ENCODE measurements around the gene SLC26A2. TPM values are rescaled to one million over a fixed set of nuclear protein-coding genes. Genes with fewer than 3 reads are reported as not detected.

The SLC26A2 gene
- polyA plus RNA-seq, 1 experiment = 3.3 TPM

DNA sequence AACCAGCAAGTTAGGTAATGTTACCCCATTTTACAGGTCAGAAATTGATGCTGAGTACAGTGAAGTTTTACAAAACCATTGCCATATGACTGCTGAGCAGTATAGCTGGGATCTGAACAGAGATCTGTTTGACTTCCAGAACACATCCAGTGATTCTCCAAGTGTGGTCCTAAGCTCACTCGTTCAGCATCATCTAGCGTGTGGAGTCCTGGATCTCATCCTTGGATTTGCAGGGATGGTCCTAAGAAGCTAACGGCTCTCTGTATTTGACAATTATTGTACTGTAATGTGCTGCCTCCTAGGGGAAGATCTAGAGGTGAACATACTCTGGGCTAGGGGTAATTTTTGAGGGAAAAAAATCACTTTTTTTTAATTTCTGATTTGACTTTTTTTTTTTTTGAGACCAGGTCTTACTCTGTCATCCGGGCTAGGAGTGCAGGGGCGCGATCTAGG is 1.4 kb downstream of the SLC26A2 start:
- CTCF ChIA-PET = interaction anchor here (0.6 to 11.1 kb wide), 19 partner anchors 10 to 322 kb away, joined by 3 to 269 read pairs (median 5); no protein-coding TSS in a partner anchor
- no peaks in the 10 kb centered on the region for H3K27me3 ChIP-seq (ENCODE audit: control insufficient read depth, insufficient read depth, low read length)
- POLR2A ChIA-PET = interaction anchor here (0.5 kb wide), 1 partner anchor 336 kb away, joined by 4 read pairs; no protein-coding TSS in a partner anchor
- H3K36me3 ChIP-seq (ENCODE audit: control insufficient read depth, insufficient read depth, low read length) = no peaks in the 10 kb centered on the region
- TF ChIP-seq CTCF (IDR thresholded peaks at IDR 0.05; ENCODE audit: insufficient read depth, low read depth, low read length) = peak; percentile 66
- DNase-seq (ENCODE audit: low read depth) = no peak
- H3K4me3 ChIP-seq (ENCODE audit: low read depth, low read length) = no peak overlapping the region

GRCh38 chr5:149962601-149963300 is 2.2 kb downstream of the SLC26A2 start:
- no peak for TF ChIP-seq CTCF (IDR thresholded peaks at IDR 0.05; ENCODE audit: insufficient read depth, low read depth, low read length)
- no peak overlapping the region for H3K4me3 ChIP-seq (ENCODE audit: low read depth, low read length)
- H3K27me3 ChIP-seq (ENCODE audit: control insufficient read depth, insufficient read depth, low read length) = no peaks in the 10 kb centered on the region
- no peaks in the 10 kb centered on the region for H3K36me3 ChIP-seq (ENCODE audit: control insufficient read depth, insufficient read depth, low read length)
- POLR2A ChIA-PET = interaction anchor here (0.5 kb wide), 1 partner anchor 336 kb away, joined by 4 read pairs; no protein-coding TSS in a partner anchor
- no peak for DNase-seq (ENCODE audit: low read depth)
- CTCF ChIA-PET = interaction anchor here (0.8 to 11.1 kb wide), 16 partner anchors 9 to 255 kb away, joined by 3 to 269 read pairs (median 5); no protein-coding TSS in a partner anchor

DNA sequence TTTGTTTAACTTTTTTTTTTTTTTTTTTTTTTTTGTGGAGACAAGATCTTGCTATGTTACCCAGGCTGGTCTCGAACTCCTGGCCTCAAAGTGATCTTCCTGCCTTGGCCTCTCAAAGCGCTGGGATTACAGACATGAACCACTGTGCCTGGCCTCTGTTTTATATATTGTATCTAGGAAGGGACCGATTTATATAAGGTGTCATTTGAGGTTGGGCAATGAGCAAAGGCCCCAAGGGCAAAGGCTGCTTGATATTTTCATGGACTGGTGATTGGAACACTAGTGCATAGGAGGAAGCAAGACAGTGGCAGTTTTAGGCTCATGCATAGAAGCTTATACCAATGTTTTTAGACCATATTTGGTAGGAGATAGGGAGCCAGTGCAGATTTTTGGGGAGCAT is 3.2 kb downstream of the SLC26A2 start:
- ChIA-PET POLR2A (no interaction called here), CTCF (interaction anchor here (1.1 to 11.1 kb wide), 3 partner anchors 27 to 129 kb away, joined by 3 to 269 read pairs (median 5); no protein-coding TSS in a partner anchor)
- Histone ChIP-seq H3K4me3 (ENCODE audit: low read depth, low read length) (no peak overlapping the region), H3K36me3 (ENCODE audit: control insufficient read depth, insufficient read depth, low read length) (no peaks in the 10 kb centered on the region), H3K27me3 (ENCODE audit: control insufficient read depth, insufficient read depth, low read length) (no peaks in the 10 kb centered on the region)
- no peak for DNase-seq (ENCODE audit: low read depth)
- TF ChIP-seq CTCF (IDR thresholded peaks at IDR 0.05; ENCODE audit: insufficient read depth, low read depth, low read length) = no peak

DNA sequence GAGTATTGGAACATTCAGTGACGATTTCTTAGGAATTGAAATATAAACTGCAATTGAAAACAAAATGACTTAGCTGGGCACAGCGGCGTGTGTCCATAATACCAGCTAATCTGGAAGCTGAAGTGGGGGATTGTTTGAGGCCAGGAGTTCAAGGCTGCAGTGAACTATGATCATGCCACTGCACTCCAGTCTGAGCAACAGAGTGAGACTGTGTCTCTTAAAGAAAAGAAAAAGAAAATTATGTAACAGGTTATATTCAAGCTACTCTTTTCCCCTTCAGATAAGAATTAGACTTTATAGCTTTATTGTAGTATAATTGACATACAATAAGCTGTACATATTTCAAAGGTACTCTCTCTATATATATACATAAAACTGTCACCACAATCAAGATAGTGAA is 6.4 kb downstream of the SLC26A2 start:
- no peaks in the 10 kb centered on the region for H3K27me3 ChIP-seq (ENCODE audit: control insufficient read depth, insufficient read depth, low read length)
- no peak overlapping the region for H3K4me3 ChIP-seq (ENCODE audit: low read depth, low read length)
- ChIA-PET CTCF (interaction anchor here (1.0 to 11.1 kb wide), 4 partner anchors 13 to 132 kb away, joined by 4 to 269 read pairs (median 4); no protein-coding TSS in a partner anchor), POLR2A (no interaction called here)
- no peak for TF ChIP-seq CTCF (IDR thresholded peaks at IDR 0.05; ENCODE audit: insufficient read depth, low read depth, low read length)
- no peak for DNase-seq (ENCODE audit: low read depth)
- no peaks in the 10 kb centered on the region for H3K36me3 ChIP-seq (ENCODE audit: control insufficient read depth, insufficient read depth, low read length)

DNA sequence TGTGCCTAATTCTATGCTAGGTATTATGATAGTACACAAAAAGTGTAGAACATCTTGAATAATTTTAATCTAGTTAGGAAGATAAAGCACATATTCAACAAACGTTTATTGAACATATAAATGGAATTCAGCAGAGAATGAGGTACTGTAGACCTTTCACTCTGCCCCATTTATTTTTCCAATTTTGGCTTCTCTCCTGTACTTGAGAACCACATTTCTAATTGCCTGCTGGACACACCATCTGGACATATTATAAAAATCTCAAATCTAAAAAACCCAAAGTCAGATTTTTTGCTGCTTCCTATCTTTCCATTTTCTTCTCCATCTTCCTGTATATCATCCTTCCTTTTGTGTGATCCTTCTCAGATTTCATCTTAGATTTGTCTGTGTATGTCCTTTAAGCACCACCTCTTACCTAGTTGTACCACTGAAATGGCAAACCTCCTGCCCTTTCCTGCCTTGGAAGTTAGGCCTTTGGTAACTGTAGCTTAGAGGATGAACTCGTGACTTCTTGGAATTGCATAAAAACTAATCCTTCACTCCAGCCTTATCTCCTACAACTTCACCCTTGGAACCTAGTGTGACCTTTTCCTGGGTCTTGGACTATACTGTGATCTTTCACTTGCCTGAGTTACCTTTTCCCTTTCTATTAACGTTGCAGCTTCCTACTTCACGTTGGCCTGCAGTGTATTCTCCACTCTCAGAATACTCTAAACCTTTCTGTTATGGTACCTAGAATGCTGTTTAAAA is 8.8 kb downstream of the SLC26A2 start:
- Histone ChIP-seq H3K4me3 (ENCODE audit: low read depth, low read length) (no peak overlapping the region), H3K36me3 (ENCODE audit: control insufficient read depth, insufficient read depth, low read length) (no peaks in the 10 kb centered on the region), H3K27me3 (ENCODE audit: control insufficient read depth, insufficient read depth, low read length) (no peaks in the 10 kb centered on the region)
- no peak for DNase-seq (ENCODE audit: low read depth)
- ChIA-PET CTCF (interaction anchor here (1.3 to 1.5 kb wide), 3 partner anchors 11 to 116 kb away, joined by 3 to 6 read pairs (median 5); no protein-coding TSS in a partner anchor), POLR2A (interaction anchor here (0.6 kb wide), 1 partner anchor 552 kb away, joined by 4 read pairs; no protein-coding TSS in a partner anchor)
- no peak for TF ChIP-seq CTCF (IDR thresholded peaks at IDR 0.05; ENCODE audit: insufficient read depth, low read depth, low read length)
